Measurements from ENCODE around the gene GOLGA7B.

GOLGA7B gene

GRCh38 chr10:97822261-97822687 lies 27.4 kb upstream of the GOLGA7B start:
- no peak for TF ChIP-seq SIN3A (IDR thresholded peaks at IDR 0.05; ENCODE audit: borderline replicate concordance, insufficient read depth, low read length)
- TF ChIP-seq, protein P1, sequence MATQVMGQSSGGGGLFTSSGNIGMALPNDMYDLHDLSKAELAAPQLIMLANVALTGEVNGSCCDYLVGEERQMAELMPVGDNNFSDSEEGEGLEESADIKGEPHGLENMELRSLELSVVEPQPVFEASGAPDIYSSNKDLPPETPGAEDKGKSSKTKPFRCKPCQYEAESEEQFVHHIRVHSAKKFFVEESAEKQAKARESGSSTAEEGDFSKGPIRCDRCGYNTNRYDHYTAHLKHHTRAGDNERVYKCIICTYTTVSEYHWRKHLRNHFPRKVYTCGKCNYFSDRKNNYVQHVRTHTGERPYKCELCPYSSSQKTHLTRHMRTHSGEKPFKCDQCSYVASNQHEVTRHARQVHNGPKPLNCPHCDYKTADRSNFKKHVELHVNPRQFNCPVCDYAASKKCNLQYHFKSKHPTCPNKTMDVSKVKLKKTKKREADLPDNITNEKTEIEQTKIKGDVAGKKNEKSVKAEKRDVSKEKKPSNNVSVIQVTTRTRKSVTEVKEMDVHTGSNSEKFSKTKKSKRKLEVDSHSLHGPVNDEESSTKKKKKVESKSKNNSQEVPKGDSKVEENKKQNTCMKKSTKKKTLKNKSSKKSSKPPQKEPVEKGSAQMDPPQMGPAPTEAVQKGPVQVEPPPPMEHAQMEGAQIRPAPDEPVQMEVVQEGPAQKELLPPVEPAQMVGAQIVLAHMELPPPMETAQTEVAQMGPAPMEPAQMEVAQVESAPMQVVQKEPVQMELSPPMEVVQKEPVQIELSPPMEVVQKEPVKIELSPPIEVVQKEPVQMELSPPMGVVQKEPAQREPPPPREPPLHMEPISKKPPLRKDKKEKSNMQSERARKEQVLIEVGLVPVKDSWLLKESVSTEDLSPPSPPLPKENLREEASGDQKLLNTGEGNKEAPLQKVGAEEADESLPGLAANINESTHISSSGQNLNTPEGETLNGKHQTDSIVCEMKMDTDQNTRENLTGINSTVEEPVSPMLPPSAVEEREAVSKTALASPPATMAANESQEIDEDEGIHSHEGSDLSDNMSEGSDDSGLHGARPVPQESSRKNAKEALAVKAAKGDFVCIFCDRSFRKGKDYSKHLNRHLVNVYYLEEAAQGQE (IDR thresholded peaks at IDR 0.05; ENCODE audit: insufficient read depth in 1 of 2, low read depth in 2 of 2, low read length in 2 of 2) = no peak

- TF ChIP-seq SIN3A (IDR thresholded peaks at IDR 0.05; ENCODE audit: borderline replicate concordance, insufficient read depth, low read length) = no peak
- no peak for TF ChIP-seq FOXP2 (optimal IDR thresholded peaks at IDR 0.05; ENCODE audit: borderline replicate concordance, extremely low read depth, extremely low read length, insufficient read depth)
- TF ChIP-seq POLR2AphosphoS5 (IDR thresholded peaks at IDR 0.05; ENCODE audit: low read depth, low read length) = no peak
- no peak for TF ChIP-seq TAF1 (IDR thresholded peaks at IDR 0.05; ENCODE audit: borderline replicate concordance, insufficient read depth, low read length)
- TF ChIP-seq, protein P1 (IDR thresholded peaks at IDR 0.05; ENCODE audit: insufficient read depth in 1 of 2, low read depth in 2 of 2, low read length in 2 of 2) = no peak
These were observed 25.9 kb upstream of the GOLGA7B start for GRCh38 chr10:97823734-97824133.

- TF ChIP-seq, protein P1 (IDR thresholded peaks at IDR 0.05; ENCODE audit: insufficient read depth in 1 of 2, low read depth in 2 of 2, low read length in 2 of 2) = no peak
- TF ChIP-seq TAF1 (IDR thresholded peaks at IDR 0.05; ENCODE audit: borderline replicate concordance, insufficient read depth, low read length) (no peak), POLR2AphosphoS5 (IDR thresholded peaks at IDR 0.05; ENCODE audit: low read depth, low read length) (no peak), FOXP2 (optimal IDR thresholded peaks at IDR 0.05; ENCODE audit: borderline replicate concordance, extremely low read depth, extremely low read length, insufficient read depth) (no peak), SIN3A (IDR thresholded peaks at IDR 0.05; ENCODE audit: borderline replicate concordance, insufficient read depth, low read length) (no peak)
These were observed 24.5 kb upstream of the GOLGA7B start for GRCh38 chr10:97825020-97825760.

DNA sequence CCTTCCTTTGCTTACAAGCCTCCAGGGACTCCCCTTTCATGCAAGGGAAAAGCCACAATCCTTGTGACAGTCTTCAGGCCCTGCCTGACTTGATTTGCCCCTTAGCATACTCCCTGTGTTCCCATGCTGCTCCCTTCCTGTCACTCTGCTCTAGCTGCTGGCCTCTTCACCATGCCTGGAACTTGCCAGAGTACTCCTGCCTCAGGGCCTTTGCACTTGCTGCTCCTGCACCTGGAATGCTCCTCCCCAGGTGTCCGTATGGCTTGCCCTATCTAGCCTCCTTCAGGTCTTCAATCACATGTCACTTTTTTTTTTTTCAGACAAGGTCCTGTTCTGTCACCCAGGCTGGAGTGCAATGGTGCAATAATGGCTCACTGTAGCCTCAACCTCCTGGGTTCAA lies 22.8 kb upstream of the GOLGA7B start:
- TF ChIP-seq FOXP2 (optimal IDR thresholded peaks at IDR 0.05; ENCODE audit: borderline replicate concordance, extremely low read depth, extremely low read length, insufficient read depth) = no peak
- TF ChIP-seq, protein P1 (IDR thresholded peaks at IDR 0.05; ENCODE audit: insufficient read depth in 1 of 2, low read depth in 2 of 2, low read length in 2 of 2) = no peak
- no peak for TF ChIP-seq SIN3A (IDR thresholded peaks at IDR 0.05; ENCODE audit: borderline replicate concordance, insufficient read depth, low read length)
- no peak for TF ChIP-seq TAF1 (IDR thresholded peaks at IDR 0.05; ENCODE audit: borderline replicate concordance, insufficient read depth, low read length)
- TF ChIP-seq POLR2AphosphoS5 (IDR thresholded peaks at IDR 0.05; ENCODE audit: low read depth, low read length) = no peak
